Superior temporal gyrus (tissue), 1 donor: Measurements from ENCODE around the gene EPHX1.
"Not testable (repeated sequence)": the region's sequence is repeated elsewhere in the genome, so short reads cannot be mapped to it uniquely, and the experiment has no call there.

Experiments
- DNase-seq: peaks from one replicate; pipeline ENCODE4 v3.0.0-alpha.2; 2016; ENCODE audit errors: extremely low spot score

Gene EPHX1

GRCh38 chr1:225816643-225817538 lies 7.0 kb downstream of the EPHX1 start:
- no peak for DNase-seq

DNA sequence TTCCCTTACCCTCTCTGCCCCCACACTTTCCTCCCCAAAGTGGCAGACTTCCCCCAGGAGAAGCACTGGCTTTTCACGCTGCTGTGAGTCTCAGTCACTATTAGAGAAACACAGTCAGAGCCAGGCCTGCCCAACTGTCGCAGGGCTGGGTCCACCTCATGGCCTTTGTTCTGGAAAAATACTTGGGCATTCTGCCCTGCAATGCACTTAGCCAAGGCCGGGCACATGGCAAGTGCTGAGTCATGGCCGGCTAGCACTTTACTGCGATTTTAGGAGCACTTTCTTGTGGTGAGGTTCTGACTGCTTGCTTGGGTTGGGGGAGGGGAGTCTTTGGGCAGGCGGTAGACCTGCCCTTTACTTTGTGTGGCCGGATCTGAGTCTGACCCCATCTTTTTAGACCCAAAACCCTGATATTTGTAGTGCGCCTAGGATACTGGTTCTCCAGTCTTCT lies 7.7 kb downstream of the EPHX1 start:
- DNase-seq: peak; percentile 90

DNA sequence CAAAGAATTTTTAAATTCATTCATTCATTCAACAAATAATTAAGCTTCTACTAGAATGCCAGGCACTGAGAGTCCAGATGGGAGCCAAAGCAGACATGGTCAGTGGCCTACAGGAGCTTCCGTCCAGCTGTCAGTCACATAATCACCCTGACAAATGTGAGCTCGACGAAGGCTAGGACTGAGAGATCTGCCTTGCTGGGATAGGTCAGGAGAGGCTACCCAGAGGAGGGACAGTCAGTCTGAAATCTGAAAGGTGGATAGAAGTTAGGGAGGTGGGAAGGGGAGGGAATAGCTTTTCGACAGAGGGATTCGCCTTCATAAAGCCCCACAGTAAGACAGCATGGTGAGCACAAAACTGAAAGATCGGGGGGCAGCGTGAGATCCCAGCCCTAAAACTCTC lies 8.3 kb downstream of the EPHX1 start:
- DNase-seq: no peak

GRCh38 chr1:225819346-225820192 lies 9.6 kb downstream of the EPHX1 start:
- DNase-seq: no peak

DNA sequence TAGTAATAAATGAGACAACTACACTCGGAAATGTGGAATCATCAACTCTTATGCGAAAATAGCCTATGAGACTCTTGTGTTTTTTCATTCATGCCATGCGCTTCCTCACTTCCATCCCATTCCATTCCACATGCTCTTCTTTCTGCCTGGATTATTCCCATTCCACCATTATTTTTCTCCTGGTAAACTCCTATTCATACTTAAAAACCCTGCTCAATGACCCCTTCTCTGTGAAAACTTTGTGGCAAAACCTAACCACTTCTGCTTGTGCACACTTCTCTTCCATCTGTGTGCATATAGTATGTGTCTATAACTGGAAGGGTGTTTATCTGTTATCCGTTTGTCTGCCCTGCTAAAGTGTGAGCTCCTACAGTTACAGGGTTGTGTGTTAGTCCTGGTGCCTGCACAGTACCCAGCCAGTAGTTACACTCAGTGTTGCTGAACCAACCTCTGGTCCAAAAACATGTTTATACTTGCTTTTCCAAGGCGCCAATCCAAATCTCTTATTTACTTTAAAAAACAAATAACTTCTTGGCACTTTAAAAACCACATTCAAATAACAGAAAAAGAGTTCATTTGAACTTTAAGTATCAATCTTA lies 10.7 kb downstream of the EPHX1 start:
- no peak for DNase-seq

GRCh38 chr1:225822655-225823403 lies 12.9 kb downstream of the EPHX1 start:
- DNase-seq: no peak

DNA sequence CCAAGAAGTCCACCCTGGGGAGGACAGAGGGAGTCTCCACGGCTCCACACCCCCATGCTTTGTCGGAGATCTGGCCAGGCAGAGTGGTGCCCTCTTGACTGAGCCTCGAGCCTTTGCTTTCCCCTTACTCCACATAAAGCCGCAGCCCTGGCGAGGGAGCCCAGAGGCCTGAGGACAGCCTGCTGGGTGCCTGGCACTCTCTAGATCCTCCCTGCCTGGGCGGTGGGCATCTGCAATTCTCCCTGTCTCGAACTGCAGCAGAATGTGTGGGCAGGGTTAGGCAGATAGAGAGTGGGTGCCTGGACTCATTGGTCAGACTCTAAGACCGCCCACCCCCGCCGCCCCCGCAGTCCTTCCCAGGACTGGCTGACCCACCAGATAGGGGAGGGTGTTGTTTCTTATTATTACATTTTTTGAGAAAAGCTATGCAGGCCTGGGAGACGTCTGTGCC lies 13.9 kb downstream of the EPHX1 start:
- DNase-seq: no peak

- DNase-seq: no peak
Observed at GRCh38 chr1:225824533-225824941, 14.6 kb downstream of the EPHX1 start.

DNA sequence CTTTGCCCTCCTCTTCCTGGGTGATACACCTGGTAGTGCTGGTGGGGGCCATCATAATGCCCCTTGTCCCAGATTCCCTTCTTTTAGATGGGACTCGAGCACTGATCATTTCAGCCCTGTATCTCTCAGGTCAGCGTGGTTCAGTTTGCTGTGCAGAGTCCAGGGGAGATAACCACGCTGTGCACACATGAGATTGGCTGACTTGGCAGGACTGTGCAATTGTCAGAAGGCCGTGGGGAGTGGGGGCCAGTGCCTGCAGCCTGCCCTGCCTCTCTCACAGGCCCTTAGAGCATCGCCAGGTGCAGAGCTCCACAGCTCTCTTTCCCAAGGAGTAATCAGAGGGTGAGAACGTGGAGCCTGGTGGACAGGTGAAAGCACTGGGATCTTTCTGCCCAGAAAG lies 15.2 kb downstream of the EPHX1 start:
- no peak for DNase-seq

DNA sequence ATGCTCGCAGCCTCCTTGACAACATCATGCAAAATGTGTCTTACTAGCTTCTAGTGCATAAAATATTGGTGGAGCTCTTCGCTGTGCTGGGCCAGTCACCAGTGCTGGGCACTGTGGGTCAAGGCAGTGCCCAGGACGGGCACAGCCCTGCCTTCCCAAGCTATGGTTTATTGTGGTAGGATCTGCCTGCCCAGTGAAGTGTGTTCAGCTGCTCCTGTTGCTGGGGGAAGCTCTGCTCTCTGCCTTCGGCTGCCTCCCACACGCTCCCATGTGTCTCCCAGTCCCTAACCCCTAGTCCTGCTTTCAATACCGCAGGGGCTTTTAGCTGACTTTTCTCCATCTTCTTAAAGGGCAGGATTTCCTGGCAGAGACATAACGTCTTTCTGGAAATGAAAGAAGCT lies 15.7 kb downstream of the EPHX1 start:
- no peak for DNase-seq

DNA sequence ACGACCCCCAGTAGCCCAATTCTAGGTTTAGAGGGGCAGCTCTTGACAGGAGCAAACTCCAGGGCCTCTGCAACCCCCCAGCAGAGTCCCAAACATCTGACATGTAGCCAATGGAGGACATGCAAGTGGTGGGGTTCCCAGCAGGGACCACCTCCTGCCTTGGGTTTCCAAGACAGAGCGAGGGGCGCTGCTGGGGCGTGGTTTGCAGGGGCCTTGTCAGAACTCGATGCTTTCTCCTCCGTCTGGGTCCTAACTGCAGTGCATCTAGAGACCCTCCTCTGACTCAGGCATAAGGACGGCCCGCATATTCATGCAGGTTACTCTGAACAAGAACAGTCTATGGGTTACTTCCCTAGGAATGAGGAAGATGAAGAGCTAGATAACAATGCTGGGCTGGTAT lies 17.2 kb downstream of the EPHX1 start:
- DNase-seq: no peak

- DNase-seq: no peak
Observed at GRCh38 chr1:225828706-225829345, 18.9 kb downstream of the EPHX1 start.

DNA sequence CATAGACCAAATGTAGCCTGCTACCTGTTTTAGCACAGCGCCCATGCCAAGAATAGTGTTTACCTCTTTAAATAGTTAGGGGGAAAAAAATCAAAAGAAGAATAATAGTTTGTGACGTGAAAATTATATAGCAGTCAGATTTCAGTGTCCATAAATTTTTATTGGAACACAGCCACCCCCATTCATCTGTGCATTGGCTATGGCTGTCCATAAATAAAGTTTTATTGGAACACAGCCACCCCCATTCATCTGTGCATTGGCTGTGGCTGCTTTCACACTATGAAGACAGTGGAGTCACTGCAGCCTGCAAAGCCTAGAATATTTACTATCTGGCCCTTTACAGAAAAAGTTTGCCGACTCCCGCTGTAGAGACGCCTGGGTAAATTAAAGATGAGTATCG lies 20.9 kb downstream of the EPHX1 start:
- no peak for DNase-seq

GRCh38 chr1:225834417-225835329 lies 24.7 kb downstream of the EPHX1 start:
- DNase-seq: no peak

- no peak for DNase-seq
Observed at GRCh38 chr1:225835856-225836255, 25.9 kb downstream of the EPHX1 start.

GRCh38 chr1:225836296-225836695 lies 26.4 kb downstream of the EPHX1 start:
- not testable (repeated sequence) for DNase-seq

GRCh38 chr1:225838793-225839192 lies 28.9 kb downstream of the EPHX1 start:
- no peak for DNase-seq

- DNase-seq: no peak
Observed at GRCh38 chr1:225840223-225840610, 30.3 kb downstream of the EPHX1 start.

DNA sequence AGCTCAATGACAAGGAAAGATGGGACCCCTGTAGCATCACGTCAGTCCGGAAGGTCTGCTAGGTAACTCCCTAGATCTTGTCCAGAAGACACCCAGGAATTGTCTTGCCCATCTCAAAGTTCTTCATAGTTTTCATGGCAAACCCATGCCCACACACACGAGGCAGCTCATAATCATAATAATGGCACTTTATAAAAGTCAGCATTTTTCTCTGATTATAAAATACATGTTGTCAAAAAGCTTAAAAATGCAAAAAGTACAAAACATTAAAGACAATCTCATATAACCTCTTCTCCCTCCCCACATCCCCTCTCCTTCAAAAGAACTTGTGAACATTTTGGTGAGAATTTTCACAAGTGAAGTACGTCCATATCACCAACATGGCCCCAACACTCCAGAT lies 30.8 kb downstream of the EPHX1 start:
- DNase-seq: no peak

- no peak for DNase-seq
Observed at GRCh38 chr1:225842074-225842473, 32.1 kb downstream of the EPHX1 start.
